ENCODE measurements around the gene KCND3.
A peak's percentile ranks its signal among the peaks of the same experiment; 100 is the strongest.

The KCND3 gene

DNA sequence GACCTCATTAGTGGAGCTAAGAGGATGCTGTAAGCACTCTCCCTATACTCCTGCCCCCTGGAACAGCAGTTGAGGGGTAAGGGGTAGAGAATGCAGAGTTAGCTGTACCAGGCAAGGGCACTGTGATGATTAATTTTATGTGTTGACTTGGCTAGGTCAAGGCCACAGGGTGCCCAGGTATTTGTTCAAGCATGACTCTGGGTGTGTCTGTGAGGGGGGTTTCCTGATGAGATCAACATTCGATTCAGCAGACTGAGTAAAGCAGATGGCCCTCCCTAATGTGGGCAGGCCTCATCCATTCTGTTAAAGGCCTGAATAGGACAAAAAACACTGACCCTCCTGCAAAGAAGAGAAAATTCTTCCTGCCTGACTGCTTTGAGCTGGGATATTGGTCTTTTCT is 110.8 kb downstream of the KCND3 start:
- DNase-seq: peak; percentile 3

DNA sequence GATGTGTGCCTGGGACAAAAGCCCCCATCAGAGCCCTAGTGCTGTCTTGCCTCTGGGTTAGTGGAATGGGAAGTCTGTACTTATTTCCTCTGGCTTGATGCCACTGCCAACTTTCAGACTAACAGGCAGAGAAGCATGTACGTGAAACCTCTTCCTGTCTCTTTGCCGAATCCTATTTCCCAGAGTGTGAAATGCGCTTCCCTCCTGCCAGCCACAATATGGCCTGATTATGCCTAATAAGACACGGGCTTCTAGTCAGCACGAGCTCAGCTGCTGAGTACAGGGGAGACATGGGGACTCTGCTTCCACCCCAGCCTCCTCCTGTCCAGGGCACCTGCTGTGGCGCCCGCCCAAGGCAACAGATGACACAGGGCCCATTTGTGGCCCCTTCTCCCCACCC is 111.4 kb downstream of the KCND3 start:
- DNase-seq: no peak

DNA sequence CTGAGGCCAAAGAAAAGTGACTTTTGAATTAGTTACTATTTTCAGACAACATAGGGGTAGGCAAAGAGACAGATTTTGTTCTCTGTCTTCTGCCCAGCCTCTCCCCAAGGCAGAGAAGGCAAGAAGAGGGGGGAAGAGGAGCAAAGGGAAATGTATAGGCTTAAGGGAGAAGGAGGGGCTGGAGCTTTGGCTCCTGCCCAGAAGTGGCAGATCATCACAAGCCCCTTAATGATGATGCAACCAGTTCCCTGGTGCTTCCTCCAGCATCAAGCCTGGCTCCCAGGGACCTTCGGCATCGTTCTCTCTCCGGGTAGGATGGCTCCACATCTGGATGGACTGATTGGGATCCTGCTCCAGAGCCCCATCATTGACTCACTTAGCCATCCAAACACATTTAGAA is 112.8 kb downstream of the KCND3 start:
- no peak for DNase-seq

DNA sequence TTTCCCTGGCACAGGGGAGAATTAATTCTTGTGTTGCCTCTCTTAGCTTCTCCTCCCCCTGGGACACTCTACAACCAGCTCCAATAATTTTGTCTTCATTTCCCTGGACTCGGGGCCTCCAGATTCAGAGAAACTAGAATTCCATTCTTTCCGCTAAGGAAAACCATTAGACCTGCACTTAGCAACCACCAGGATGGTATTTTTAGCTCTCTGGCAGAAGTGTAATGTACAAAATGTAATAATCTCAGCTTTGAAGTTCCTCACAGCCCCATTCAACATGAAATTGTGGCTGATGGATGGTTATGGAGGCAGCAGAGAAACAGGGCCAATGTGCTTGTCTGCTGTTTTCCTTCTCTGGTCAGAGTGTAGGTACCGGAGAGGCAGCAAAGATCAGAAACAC is 113.8 kb downstream of the KCND3 start:
- DNase-seq: no peak

DNA sequence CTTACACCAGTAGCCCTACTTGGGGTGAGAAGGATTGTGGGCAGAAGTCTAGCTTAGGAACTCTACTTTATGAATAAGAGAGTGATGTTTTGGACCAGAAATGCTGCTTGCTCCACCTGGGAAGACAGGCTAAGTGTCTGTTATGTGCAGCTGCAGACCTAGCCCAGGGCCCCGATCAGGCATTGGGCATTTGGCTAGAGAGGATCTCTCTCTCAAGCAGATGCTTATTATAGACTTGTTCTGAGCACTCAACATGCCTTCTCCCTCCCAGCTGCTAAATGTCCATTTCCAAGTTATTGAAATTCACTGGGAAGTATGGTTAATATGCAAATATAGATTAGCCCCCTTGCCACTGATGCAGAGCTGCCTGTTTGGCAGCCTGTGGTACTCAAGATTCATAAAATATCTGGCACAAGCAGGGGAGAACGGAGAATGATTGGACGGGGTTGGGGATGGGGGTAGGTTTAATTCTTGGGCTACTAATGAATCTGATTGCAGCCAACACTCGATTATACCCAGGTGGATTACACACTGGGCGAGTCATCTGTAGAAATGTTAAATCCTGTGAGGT is 115.9 kb downstream of the KCND3 start:
- DNase-seq: no peak

DNA sequence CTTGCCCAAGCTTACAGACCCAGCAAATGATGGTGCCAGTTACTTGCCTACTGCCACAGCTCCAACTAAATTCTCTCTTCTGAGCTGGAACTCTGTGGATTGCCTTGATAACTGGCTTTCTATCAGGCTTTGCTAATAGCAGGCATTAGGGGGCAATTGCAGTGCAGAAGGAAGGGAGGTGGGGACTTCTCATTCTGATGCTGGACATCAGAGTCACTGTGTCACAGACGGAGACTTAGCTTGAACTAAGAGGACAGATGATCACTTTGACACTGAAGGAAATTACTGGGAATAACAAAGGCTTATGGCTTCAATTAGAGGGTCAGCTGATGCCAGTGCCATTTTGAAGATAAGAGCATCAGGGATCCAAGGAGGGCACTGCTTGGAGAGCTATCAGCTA is 119.3 kb downstream of the KCND3 start:
- no peak for DNase-seq

DNA sequence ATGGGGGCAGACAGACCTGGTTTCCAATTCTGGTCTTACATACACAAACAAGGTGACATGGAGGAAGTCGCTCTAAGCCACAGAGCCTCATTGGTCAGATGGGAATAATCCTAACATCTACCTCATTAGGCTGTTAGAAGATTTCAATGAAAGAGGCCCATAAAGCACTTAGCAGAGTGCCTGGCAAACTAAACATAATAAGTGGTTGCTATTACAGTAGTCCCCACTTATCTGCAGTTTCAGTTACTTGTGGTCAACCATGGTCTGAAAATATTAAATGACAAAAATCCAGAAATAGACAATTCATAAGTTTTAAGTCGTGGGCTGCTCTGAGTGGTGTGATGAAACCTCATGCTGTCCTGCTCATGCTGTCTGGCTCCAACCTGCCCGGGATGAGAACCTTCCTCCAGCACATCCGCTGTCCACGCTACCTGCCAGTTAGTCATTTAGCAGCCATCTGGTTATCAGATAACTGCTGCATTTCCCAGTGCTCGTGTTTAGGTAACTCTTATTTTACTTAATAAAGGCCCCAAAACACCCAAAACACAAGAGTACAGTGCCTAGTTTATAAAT is 121.5 kb downstream of the KCND3 start:
- DNase-seq: no peak

DNA sequence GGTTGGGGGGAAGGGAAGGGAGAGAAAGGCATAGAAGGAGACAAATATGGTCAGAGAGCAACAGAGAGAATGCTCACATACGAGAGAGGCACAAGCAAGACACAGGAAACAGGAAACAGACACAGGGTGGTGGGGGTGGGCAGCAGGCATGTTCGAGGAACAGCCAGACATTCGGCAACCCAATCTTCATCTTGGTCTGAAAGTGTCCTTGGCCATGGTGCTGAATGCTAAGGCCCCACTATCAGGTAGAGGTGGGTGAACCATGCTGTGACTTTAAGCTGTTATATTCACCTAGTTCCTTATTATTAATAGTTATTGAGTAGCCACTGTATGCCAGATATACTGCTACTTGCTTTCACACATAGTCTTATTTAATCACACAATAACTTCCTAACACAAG is 124.6 kb downstream of the KCND3 start:
- no peak for DNase-seq

DNA sequence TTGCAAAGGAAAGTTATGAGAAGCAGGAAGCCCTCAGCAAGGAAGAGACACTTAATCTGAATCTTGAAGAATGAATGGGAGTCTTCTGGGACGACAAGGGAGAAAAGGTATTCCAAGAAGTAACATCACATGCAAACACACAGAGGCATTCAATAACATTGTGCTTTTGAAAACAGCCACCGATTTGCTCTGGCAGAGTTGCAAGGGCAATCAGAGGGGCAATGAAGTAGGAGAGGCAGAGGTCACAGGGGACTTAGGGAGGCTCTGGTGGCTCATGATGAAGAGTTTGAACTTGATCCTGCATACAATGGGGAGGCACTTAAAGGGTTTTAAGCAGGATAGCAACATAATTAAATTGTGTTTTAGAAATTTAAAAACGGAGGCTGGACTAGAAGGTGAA is 126.1 kb downstream of the KCND3 start:
- DNase-seq: no peak

DNA sequence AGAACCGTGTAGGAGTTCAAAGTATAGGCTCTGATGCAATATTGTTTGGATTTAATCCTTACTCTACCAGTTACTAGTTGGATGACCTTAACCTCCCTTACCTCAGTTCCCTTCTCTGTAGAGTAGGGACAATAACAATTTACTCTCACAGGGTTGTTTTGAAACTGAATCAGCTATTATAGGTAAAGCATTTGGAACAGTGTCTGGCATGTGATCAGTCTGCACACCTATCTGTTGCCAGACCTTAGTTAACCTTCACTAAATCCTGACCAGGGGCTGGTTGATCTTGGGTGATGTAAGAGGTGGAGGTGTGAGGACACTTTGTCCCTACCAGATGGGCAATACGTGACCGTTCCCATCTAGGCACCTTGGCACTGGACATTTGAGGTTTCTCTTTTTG is 126.9 kb downstream of the KCND3 start:
- DNase-seq: no peak

DNA sequence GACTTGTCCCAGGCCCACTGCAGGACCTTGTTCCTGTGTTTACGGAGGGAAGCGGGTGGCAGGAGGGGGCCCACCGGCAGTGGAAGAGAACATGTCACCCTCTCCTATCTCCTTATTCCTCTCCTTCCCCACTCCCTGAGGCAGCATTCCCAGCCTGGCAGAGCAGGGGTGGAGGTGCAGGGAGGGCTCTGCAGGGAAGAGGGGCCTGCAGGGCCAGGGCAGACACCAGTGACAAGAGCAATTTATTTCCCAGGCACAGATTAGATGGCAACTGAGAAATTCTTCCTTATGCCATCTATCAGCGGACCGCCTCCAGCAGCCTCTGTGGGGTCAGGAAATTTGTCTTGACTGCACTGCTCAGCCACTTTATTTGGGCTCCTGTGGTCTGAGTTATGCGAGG is 127.9 kb downstream of the KCND3 start:
- no peak for DNase-seq

DNA sequence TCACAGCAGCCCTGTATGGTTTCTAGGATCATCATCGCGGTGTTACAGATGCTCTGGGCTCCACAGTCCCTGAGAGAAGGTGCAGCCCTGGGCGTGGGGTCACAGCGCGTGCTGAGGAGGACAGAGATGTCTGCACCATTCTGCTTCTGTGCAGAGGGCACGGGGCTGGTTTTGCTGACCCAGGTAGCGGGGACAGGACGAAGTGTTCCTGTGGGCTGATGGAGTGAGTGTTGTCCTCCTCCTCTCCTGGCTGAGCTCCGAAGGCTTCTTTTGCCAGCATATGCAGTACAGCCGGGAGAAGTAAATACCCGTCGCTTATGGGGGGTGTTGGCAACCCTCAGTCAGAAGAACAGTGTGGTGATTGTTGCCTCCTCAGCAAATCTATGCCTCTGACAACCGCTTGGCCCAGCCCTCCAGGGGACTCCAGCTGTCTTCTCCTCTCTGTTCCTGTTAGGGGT is 132.2 kb downstream of the KCND3 start:
- no peak for DNase-seq

DNA sequence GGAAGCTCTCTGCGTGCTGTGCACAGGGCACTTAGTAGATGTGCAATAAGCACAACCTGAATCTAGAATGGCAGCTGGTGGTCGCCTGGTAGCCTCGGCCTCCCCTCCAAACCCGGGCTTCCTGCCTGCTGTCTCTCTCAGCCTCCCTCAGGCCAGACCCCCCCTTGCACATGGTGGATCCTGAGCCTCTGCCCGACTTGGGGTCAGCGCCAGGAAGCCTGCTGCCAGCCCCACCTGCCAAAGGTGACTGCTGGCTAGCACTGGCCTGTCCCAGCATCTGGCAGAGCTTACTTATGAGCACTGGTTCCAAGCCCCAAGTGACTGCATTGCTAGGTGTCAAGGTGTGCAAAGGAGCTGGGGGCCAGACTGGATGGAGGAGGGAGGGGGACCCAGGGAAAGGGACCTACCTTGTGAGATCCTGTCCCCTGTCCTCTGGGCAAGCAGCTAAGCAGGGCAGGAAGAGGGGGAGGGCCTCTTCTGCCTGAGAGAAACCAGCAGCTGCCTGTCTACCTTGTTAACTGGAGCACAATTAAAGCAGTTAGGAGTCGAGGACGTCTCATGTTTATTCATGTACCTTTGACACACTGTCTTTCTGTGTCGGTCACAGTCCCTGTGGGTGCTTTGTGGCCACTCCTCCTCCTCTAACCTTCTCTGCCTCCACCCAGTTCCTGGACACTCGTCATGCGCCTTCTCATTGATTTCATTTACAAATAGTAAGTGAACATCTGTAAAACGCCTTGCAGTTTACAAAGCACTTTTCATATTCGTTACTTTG is 132.9 kb downstream of the KCND3 start:
- no peak for DNase-seq

DNA sequence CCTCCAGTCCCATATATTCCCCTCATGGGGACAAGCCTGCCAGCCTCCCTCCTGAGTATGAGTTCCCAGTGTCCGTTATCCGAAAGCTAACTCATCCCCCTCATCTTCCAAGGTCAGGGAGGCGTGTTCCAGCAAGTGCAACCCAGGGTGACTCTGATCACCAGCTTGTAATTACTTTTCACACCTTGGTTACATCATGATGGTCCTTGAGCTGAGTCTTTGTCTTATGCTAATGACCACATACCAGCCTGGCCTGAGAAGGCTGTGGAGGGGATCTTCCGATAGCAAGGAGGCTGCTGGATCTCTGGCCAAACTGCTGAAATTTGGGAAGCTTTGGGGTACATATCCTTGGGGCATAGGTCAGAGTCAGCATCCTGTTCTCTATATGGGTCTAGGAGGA is 134.2 kb downstream of the KCND3 start:
- DNase-seq: no peak

DNA sequence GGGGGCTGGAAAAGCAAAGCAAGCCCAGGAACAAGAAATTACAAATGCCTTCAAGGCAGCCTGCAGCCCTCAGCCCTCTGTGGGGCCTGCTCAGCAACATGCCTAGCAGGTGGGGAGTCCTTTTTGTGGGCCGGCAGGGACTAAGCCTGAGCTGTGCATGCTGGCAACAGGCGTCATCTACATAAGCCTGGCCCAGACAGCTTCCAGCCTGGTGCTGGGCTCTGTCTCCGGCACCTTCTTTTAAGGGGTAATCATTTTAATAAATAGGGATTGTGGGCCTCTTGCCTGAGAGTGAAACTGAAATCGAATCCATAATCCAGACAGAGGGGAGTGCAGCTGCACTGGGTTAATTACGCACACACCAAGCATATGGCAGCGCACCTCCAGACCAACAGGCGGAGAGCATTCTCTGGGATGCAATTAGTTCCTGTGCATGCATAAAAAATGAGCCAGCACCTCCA is 137.2 kb downstream of the KCND3 start:
- DNase-seq: no peak

DNA sequence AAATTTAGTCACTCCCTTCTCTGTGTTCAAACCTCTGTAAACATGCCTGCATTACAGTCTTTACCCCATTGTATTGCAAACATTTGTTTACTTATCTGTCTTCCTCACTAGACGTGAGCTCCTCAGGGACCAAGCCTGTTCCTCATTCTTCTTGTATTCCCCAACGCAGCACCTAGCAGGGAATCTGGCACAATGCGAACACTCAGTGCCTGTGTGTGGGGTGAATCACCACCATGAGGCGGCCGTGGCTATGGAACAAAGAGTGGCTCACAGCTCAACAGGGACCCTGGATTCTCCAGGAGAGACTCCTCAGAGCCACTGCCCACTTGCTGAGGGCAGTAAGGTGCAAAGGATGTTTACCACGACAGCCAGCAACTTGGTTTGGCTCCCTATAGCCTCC is 137.9 kb downstream of the KCND3 start:
- no peak for DNase-seq

DNA sequence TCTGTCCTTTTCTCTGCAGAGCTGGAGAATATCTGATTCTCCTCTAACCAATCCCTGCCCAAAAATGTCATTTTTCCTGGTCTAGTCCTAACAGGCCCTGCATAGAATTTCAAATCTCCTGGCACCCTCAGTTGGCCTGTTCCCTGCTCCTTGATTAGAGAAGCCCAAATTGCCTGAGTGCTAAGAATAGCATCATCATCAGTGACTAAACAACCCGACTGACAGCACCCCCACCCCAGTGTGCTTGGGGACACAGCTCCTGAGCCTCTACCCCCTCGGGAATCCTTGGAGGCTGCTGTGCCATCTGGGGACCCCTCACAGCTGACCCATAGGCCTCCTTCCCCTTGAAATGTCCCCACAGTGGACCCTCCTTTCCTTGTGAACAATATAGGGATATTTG is 139.4 kb downstream of the KCND3 start:
- DNase-seq: no peak

DNA sequence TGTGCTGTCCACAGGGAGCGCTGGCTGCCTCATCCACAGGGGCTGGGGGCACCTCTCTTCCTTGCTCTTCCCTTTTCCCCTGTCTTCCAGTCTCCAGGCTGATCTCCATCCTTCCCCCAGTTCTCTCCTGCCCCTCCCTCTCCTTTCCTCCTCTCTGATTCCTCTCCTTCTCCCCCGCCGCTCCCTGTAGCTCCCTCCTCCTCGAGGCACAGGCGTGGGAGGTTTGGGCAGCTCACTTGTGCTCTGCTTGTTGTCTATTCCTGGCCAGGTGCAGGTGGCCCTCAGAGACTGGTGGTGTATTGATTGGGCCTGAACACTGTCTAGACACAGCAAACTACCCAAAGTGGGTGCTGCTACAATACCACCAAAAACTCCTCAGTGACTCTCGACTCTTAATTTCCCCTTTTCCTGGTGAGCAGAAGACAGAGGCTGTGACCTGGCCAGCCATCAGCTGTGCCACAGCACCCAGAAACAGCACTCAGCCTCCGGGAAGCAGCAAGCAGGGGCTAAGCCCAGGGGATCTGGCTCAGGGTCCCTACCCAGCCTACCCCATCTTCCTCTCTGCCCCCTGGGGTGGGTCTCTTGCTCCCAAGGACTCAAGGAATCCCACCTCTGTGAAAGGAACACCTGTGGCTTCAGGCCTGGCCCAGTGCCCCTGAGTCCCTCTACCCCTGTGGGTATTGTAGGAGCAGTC is 140.5 kb downstream of the KCND3 start:
- DNase-seq: no peak

DNA sequence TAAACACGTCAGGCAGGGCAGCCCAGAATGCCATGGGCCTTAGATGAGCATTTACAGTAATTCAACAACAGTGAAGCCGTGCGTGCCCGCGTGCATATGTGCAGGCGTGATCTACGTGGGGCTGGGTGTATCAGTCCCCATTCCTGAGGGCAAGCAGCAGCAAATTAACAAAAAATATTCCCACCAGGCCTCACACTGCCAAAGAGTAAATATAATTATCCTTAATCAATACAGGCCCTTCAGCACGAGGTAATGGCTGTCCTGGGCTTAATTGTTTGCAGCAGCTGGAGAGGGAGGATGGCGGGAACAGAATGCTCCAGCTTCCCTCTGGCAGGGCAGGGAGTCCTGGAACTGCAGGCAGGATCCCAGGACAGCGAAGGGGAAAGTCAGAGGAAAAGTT is 142.0 kb downstream of the KCND3 start:
- no peak for DNase-seq

DNA sequence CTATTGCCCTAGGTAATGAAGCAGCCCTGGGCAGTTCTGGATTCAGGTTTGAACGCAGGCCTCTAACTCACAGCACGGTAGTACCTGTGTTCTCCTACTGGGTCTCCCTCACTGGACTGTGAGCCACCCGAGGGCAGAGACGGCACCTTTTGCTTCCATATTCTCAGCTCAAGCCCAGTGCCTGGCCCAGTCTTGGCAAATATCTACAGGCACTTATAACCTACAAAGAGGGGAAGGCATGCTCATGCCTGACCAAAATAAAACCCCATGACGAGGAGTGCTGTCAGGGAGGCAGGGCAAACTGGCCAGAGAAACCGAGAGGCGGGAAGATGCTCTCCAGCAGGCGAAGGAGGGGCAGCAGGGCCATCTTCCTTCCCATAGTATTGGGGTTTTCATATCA is 142.6 kb downstream of the KCND3 start:
- DNase-seq: no peak

DNA sequence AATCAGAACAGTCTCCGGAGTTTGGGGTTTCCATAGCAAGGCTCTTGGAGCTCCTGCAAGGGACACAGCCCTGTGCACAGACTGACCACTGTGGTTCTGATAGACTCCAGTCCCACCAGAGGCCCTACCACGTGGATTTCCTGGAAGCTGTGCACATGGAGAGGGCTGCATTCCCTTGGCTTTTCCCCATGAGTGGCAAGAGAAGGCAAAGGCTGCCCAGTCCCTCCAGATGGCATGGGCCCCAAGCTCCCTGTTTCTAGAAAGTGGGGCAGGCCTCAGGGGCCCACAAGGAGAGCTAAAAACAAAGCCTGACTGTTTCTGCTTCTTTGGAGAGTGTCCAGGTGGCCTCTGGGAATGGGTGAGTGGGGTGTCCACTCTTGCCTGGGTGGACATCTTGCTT is 146.3 kb downstream of the KCND3 start:
- DNase-seq: no peak

DNA sequence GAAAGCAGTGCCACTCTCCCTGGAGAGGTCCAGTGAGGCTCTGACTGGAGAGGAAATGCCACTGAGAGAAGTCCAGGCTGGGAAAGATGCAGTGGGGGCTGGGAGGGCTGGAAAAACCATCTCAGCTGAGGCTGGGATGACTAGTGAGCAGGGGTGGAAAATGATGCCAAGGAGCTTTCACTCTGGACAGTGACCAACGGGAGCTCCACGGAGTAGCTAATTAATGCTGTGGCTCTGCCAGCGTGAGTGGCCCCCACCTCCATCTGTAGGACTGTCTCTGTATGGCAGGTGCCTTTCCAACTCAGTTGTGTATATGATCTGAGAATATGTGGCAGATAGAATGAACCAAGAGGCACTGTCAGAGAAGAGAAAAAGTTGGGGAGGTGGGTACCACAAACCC is 147.1 kb downstream of the KCND3 start:
- DNase-seq: no peak

DNA sequence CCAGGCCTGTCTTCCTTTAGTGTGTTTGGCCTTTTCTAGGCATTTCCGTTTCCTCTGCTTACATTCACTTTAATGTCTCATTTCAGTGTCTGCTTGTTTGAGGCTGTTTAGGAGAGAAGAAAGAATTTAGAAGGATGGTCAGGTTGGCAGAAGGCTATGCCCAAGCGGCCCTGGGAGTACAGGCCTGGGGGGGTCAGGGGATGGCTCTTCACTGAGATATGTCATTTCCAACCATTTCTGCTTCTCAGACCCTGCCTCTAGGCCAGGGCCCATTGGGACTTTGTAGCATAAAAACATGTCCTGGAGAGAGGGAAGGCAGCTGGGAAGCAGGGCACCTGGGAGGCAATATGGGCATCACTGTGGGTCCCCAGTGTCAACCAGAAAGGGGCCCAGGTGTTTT is 147.7 kb downstream of the KCND3 start:
- DNase-seq: no peak

DNA sequence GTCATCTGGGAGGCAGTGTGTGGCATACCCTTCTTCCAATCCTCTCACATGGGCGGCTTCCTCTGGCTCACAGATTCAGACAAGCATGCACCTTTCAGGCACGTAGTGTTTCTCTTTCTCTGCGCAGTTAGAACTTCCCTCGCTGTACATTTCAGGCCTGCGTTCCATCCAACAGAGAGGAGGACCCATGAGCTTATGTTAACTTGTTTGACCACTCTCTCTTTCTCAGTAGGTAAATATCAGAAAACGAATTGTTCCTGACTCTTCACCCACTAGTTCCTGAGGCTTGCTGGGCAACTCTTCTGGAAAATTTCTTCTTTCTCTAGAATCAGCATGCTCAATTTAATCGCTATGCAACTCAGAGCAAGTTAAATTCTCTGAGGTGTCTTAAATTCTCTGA is 148.3 kb downstream of the KCND3 start:
- DNase-seq: no peak

All from NCI-H226 (cell line).